Measurements from ENCODE around the gene CNOT8. TPM values are rescaled to one million over a fixed set of nuclear protein-coding genes. Genes with fewer than 3 reads are reported as not detected.

CNOT8 gene
- total and polyA plus RNA-seq, 8 donors, result 11.8 to 27.4 (median 15.0) TPM

DNA sequence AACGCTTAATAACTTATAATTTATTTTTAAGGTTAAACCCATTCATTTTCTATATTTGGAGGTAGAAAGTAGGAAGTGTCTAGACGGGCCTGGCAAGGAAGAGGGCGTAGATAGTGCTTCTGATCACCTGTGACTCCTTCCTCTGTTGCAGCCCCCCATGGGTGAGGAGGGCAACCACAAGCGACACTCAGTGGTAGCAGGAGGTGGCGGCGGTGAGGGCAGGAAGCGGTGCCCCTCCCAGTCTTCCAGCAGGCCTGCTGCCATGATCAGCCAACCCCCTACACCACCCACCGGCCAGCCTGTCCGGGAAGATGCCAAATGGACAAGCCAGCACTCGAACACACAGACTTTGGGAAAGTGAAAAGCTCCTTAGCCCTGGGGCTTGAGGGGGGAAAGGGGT lies 44.7 kb upstream of the CNOT8 start:
- Histone ChIP-seq H3K36me3 (peaks cover 0 to 94% (median 56%) of the 10 kb centered on the region in 3 donors), H3K27ac (no peak overlapping the region), H3K27me3 (no peaks in the 10 kb centered on the region), H3K9me3 (no peaks in the 10 kb centered on the region), H3K4me1 (no peaks in the 10 kb centered on the region), H3K4me3 (no peak overlapping the region)
- intact Hi-C loops (cut with DNase I), result loop anchor here in 2 of 3 donors (5.0 kb wide), 1 partner anchor 161 kb away; no protein-coding TSS in a partner anchor
- FAIRE-seq (no peak), ATAC-seq (no peak), DNase-seq (no peak)
- WGBS, 2 donors, result 77 to 78% methylated on average over 10 of the region's 10 CpGs
- TF ChIP-seq, protein P1, sequence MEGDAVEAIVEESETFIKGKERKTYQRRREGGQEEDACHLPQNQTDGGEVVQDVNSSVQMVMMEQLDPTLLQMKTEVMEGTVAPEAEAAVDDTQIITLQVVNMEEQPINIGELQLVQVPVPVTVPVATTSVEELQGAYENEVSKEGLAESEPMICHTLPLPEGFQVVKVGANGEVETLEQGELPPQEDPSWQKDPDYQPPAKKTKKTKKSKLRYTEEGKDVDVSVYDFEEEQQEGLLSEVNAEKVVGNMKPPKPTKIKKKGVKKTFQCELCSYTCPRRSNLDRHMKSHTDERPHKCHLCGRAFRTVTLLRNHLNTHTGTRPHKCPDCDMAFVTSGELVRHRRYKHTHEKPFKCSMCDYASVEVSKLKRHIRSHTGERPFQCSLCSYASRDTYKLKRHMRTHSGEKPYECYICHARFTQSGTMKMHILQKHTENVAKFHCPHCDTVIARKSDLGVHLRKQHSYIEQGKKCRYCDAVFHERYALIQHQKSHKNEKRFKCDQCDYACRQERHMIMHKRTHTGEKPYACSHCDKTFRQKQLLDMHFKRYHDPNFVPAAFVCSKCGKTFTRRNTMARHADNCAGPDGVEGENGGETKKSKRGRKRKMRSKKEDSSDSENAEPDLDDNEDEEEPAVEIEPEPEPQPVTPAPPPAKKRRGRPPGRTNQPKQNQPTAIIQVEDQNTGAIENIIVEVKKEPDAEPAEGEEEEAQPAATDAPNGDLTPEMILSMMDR (IDR thresholded peaks at IDR 0.05), result no peak

DNA sequence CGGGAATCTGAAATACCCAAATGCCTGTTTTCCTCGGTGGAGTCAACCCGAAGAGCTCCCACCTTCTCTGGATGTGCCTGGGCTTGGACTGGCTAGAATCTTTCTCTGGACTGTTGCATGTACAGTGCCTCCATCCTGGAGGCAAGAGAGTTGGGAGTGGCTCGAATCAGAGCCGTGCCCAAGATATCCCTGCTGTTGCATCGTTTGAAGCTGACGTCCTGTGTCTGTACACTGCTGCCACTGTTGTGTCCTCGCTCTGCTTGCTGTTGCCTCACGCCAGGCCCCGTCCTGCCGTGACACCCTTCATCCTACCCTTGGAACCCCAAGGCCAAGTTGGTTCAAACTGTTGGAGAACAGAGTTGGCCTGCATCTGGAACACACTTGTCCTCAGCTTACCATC lies 43.4 kb upstream of the CNOT8 start:
- FAIRE-seq, result no peak
- Histone ChIP-seq H3K36me3 (peaks cover 0 to 84% (median 55%) of the 10 kb centered on the region in 3 donors), H3K4me1 (no peaks in the 10 kb centered on the region), H3K4me3 (no peak overlapping the region), H3K9me3 (no peaks in the 10 kb centered on the region), H3K27me3 (no peaks in the 10 kb centered on the region), H3K27ac (no peak overlapping the region)
- ATAC-seq, result no peak
- WGBS, 2 donors, result 79 to 87% methylated on average over 11 of the region's 11 CpGs
- TF ChIP-seq, protein P1 (IDR thresholded peaks at IDR 0.05), result no peak
- intact Hi-C loops (cut with DNase I), result no loop called here
- no peak for DNase-seq

DNA sequence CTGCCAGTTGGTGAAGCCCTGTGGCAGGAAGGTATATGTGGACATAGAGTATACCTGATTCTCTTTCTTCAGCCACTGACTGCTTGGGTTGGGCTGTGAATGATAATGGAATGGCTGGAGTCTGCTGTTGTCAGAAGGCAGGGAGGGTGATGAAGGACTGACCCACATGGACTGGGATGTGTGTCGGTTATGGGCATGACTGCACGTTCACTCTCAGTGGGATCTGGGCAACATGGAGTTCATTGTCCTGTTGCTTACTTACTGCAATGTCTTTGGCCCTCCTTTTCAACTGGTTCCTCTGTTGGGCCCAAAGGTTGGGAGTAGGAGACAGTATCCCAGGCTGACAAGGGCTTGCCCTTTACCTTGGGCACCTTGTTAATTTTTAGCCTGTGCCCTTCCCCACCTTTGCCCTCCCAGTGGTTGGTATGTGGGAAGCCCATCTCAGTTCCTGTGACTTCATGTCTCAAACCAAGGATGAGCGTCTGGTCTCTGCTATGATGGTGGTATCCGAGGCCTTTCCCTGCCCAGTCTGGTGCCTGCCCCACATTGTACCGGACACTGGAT lies 42.7 kb upstream of the CNOT8 start:
- FAIRE-seq, result no peak
- Histone ChIP-seq H3K27me3 (no peaks in the 10 kb centered on the region), H3K27ac (no peak overlapping the region), H3K9me3 (no peaks in the 10 kb centered on the region), H3K4me1 (no peaks in the 10 kb centered on the region), H3K4me3 (no peak overlapping the region), H3K36me3 (peaks cover 0 to 77% (median 48%) of the 10 kb centered on the region in 3 donors)
- no peak for ATAC-seq
- intact Hi-C loops (cut with DNase I), result no loop called here
- TF ChIP-seq, protein P1 (IDR thresholded peaks at IDR 0.05), result no peak
- DNase-seq, result no peak
- 81 to 87% methylated on average over 5 of the region's 5 CpGs for WGBS, 2 donors

DNA sequence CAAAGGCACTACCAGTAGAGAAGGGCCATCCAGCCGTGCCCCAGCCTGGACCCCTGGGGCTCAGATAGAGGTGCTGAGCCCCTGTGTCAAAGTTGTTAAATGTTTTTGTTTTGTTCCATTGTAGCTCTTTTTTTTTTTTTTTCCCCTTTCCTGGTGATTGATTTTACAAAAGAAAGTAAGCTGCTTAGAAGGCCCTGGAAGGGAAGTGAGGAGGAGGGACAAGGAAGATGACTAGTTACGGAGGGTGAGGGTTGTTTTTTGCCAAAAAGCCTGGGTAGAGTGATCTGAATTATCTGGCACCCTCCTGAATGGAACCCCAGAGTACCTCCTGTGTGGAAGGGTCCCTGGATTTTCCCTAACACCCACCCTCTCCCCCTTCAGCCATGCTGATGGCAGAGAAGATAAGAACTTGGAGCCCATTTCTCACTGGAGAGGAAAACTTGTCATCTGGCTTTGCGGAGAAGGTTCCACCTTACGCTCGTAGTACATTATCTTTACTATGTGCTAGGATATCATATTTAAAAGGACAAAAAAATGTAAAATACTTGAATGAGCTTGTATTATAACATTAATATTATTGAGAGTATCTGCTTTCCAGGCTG lies 41.4 kb upstream of the CNOT8 start:
- 86 to 91% methylated on average over 5 of the region's 5 CpGs for WGBS, 2 donors
- Histone ChIP-seq H3K36me3 (peaks cover 0 to 65% (median 38%) of the 10 kb centered on the region in 3 donors), H3K4me3 (no peak overlapping the region), H3K27ac (no peak overlapping the region), H3K9me3 (no peaks in the 10 kb centered on the region), H3K4me1 (no peaks in the 10 kb centered on the region), H3K27me3 (no peaks in the 10 kb centered on the region)
- intact Hi-C loops (cut with DNase I), result no loop called here
- TF ChIP-seq, protein P1 (IDR thresholded peaks at IDR 0.05), result no peak
- no peak for FAIRE-seq
- no peak for DNase-seq
- no peak for ATAC-seq

DNA sequence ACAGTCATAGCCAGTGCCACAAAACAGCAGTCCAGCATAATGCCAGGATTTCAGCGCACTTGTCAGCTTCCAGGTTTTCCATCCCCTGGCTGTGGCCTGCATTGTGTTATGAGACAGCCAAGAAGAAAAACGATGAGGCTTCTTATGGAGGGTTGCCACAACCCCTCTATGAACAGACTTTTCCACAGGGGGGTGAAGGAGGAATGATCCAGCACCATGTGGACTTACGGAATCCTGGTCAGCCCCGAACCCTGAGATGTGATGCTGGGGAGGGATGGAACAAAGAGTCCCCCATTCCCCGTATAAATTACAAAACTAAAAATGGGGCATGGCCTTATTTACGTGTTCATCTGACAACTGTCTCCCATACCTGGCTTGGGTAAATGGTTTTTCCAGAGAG lies 40.6 kb upstream of the CNOT8 start:
- H3K27me3 ChIP-seq, result no peaks in the 10 kb centered on the region
- ATAC-seq, result no peak
- TF ChIP-seq, protein P1 (IDR thresholded peaks at IDR 0.05), result no peak
- FAIRE-seq, result no peak
- WGBS, 2 donors, result 88 to 90% methylated on average over 6 of the region's 6 CpGs
- no peak overlapping the region for H3K4me3 ChIP-seq
- H3K27ac ChIP-seq, result no peak overlapping the region
- H3K36me3 ChIP-seq, result peaks cover 0 to 57% (median 33%) of the 10 kb centered on the region in 3 donors
- no peaks in the 10 kb centered on the region for H3K4me1 ChIP-seq
- intact Hi-C loops (cut with DNase I), result no loop called here
- no peak for DNase-seq
- no peaks in the 10 kb centered on the region for H3K9me3 ChIP-seq
